H9 (cell line): ENCODE measurements around the gene FARS2. TPM values are rescaled to one million over a fixed set of nuclear protein-coding genes. Genes with fewer than 3 reads are reported as not detected.

Experiments
- DNase-seq: peaks from one replicate; pipeline ENCODE4 v3.0.0-alpha.2; 2017
- H2AFZ ChIP-seq: one replicate; pipeline ENCODE4 v1.6.1; 2013; ENCODE audit warnings: mild to moderate bottlenecking, low read length, control low read depth, moderate library complexity
- H2AK5ac ChIP-seq: 2 replicates; pipeline ENCODE4 v1.6.1; 2013; ENCODE audit warnings: low read length, control low read depth, mixed read lengths; ENCODE audit not compliant: insufficient read length
- H2BK120ac ChIP-seq: one replicate; pipeline ENCODE4 v1.6.1; 2013; ENCODE audit warnings: low read depth, mild to moderate bottlenecking, low read length, control low read depth, inconsistent platforms; ENCODE audit not compliant: poor library complexity, severe bottlenecking
- H2BK12ac ChIP-seq: 2 replicates; pipeline ENCODE4 v1.6.1; 2013; ENCODE audit warnings: low read length, control low read depth, mixed read lengths, low read depth; ENCODE audit not compliant: insufficient read length
- H2BK15ac ChIP-seq: 2 replicates; pipeline ENCODE4 v1.6.1; 2013; ENCODE audit warnings: low read depth, low read length, control low read depth
- H2BK20ac ChIP-seq: one replicate; pipeline ENCODE4 v1.6.1; 2013; ENCODE audit warnings: low read depth, mild to moderate bottlenecking, low read length, control low read depth, inconsistent platforms; ENCODE audit not compliant: poor library complexity, severe bottlenecking
- H2BK5ac ChIP-seq: 2 replicates; pipeline ENCODE4 v1.6.1; 2013; ENCODE audit warnings: low read length, control low read depth, mixed read lengths; ENCODE audit not compliant: insufficient read length
- H3K14ac ChIP-seq: 2 replicates; pipeline ENCODE4 v1.6.1; 2013; ENCODE audit warnings: low read length, control low read depth; ENCODE audit not compliant: insufficient read depth
- H3K18ac ChIP-seq: 2 replicates; pipeline ENCODE4 v1.6.1; 2013; ENCODE audit warnings: low read depth, mild to moderate bottlenecking, mixed read lengths, low read length, control low read depth; ENCODE audit not compliant: insufficient read length
- H3K23ac ChIP-seq: 2 replicates; pipeline ENCODE4 v1.6.1; 2013; ENCODE audit warnings: low read length, control low read depth, mixed read lengths, low read depth; ENCODE audit not compliant: insufficient read length
- H3K23me2 ChIP-seq: 2 replicates; pipeline ENCODE4 v1.6.1; 2013; ENCODE audit warnings: low read depth, mild to moderate bottlenecking, mixed read lengths, low read length, control low read depth; ENCODE audit not compliant: insufficient read length, poor library complexity, severe bottlenecking
- H3K27ac ChIP-seq: 2 replicates; pipeline ENCODE4 v1.5.1; 2013; ENCODE audit warnings: low read length, control low read depth, mixed read lengths, low read depth; ENCODE audit not compliant: insufficient read length
- H3K27me3 ChIP-seq: 2 replicates; pipeline ENCODE4 v1.6.1; 2013; ENCODE audit warnings: low read length, control low read depth, inconsistent platforms; ENCODE audit not compliant: insufficient read depth
- H3K4ac ChIP-seq: 2 replicates; pipeline ENCODE4 v1.6.1; 2013; ENCODE audit warnings: low read depth, mild to moderate bottlenecking, control low read depth, inconsistent platforms, low read length, moderate library complexity
- H3K4me1 ChIP-seq: 2 replicates; pipeline ENCODE4 v1.6.1; 2013; ENCODE audit warnings: low read length, control low read depth, inconsistent platforms; ENCODE audit not compliant: insufficient read depth
- H3K4me2 ChIP-seq: 2 replicates; pipeline ENCODE4 v1.6.1; 2013; ENCODE audit warnings: low read length, control low read depth, mixed read lengths; ENCODE audit not compliant: insufficient read length, insufficient read depth
- H3K56ac ChIP-seq: 2 replicates; pipeline ENCODE4 v1.6.1; 2013; ENCODE audit warnings: low read depth, mild to moderate bottlenecking, mixed read lengths, low read length, control low read depth; ENCODE audit not compliant: insufficient read length
- H3K79me1 ChIP-seq: 2 replicates; pipeline ENCODE4 v1.6.1; 2013; ENCODE audit warnings: low read depth, mild to moderate bottlenecking, moderate library complexity, low read length, control low read depth, inconsistent platforms; ENCODE audit not compliant: insufficient read depth, poor library complexity, severe bottlenecking
- H3K79me2 ChIP-seq: 2 replicates; pipeline ENCODE4 v1.6.1; 2013; ENCODE audit warnings: low read length, control low read depth, inconsistent platforms; ENCODE audit not compliant: insufficient read depth
- H3K9ac ChIP-seq: 2 replicates; pipeline ENCODE4 v1.6.1; 2013; ENCODE audit warnings: low read length, control low read depth, mixed read lengths; ENCODE audit not compliant: insufficient read length; ENCODE audit errors: extremely low read depth
- H3K9me3 ChIP-seq: one replicate; pipeline ENCODE4 v1.6.1; 2013; ENCODE audit warnings: low read depth, low read length, inconsistent platforms; ENCODE audit not compliant: control insufficient read depth
- H3T11ph ChIP-seq: one replicate; pipeline ENCODE4 v1.6.1; 2013; ENCODE audit warnings: mild to moderate bottlenecking, low read length, control low read depth, inconsistent platforms
- H4K20me1 ChIP-seq: one replicate; pipeline ENCODE4 v1.6.1; 2013; ENCODE audit not compliant: control insufficient read depth, insufficient read length, insufficient read depth
- H4K5ac ChIP-seq: 2 replicates; pipeline ENCODE4 v1.6.1; 2013; ENCODE audit warnings: low read depth, mild to moderate bottlenecking, mixed read lengths, low read length, control low read depth; ENCODE audit not compliant: insufficient read length
- H4K8ac ChIP-seq: replicated peaks from 2 replicates; pipeline ENCODE4 v1.6.1; 2013; ENCODE audit warnings: low read length, control low read depth, mixed read lengths, low read depth; ENCODE audit not compliant: insufficient read length
- H4K91ac ChIP-seq: 2 replicates; pipeline ENCODE4 v1.6.1; 2013; ENCODE audit warnings: low read depth, mild to moderate bottlenecking, moderate library complexity, mixed read lengths, low read length, control low read depth; ENCODE audit not compliant: insufficient read length
- H3K27ac Mint-ChIP-seq, 3 experiments: 2 replicates in 2 of 3; 3 replicates in 1 of 3; pipeline ENCODE4 v1.8.0; 2020 to 2021; ENCODE audit warnings: mixed read lengths in 3 of 3, mild to moderate bottlenecking in 1 of 3, moderate library complexity in 1 of 3
- H3K27me3 Mint-ChIP-seq: 2 replicates; pipeline ENCODE4 v1.8.0; 2021; ENCODE audit warnings: low read depth, mild to moderate bottlenecking, moderate library complexity, mixed read lengths
- H3K36me3 Mint-ChIP-seq, 3 experiments: 2 replicates in 2 of 3; 3 replicates in 1 of 3; pipeline ENCODE4 v1.8.0; 2020 to 2021; ENCODE audit warnings: low read depth in 3 of 3, mixed read lengths in 3 of 3; ENCODE audit not compliant: insufficient read depth in 1 of 3
- H3K4me1 Mint-ChIP-seq, 2 experiments: 2 replicates each; pipeline ENCODE4 v1.8.0; 2020; ENCODE audit warnings: mixed read lengths in 2 of 2
- H3K4me3 Mint-ChIP-seq, 2 experiments: 2 replicates in 1 of 2; 3 replicates in 1 of 2; pipeline ENCODE4 v1.8.0; 2020 to 2021; ENCODE audit warnings: mild to moderate bottlenecking in 2 of 2, mixed read lengths in 2 of 2, moderate library complexity in 1 of 2
- H3K9me3 Mint-ChIP-seq, 2 experiments: 2 replicates in 1 of 2; 3 replicates in 1 of 2; pipeline ENCODE4 v1.8.0; 2020; ENCODE audit warnings: mild to moderate bottlenecking in 2 of 2, mixed read lengths in 2 of 2, moderate library complexity in 1 of 2
- WGBS: extraction: QIAGEN DNeasy Blood & Tissue Kit; methylation state at CpG from one replicate; pipeline ENCODE4 v1.1.7; 2013; ENCODE audit warnings: missing lambda C conversion rate, low lambda C conversion rate, mixed read lengths; ENCODE audit not compliant: insufficient read length; ENCODE audit errors: extremely low coverage; 5-methylcytosine and 5-hydroxymethylcytosine counted together
- total RNA-seq: library from RNA; stranded (reverse); gene quantifications from 2 replicates; pipeline ENCODE4 v1.2.1, GENCODE V29; 2021
- TF ChIP-seq, protein P1 (sequence below): fragments of 200-600 bp; sonication (generic); conservative IDR thresholded peaks from 3 replicates; pipeline ENCODE4 v1.8.0; 2021; ENCODE audit warnings: antibody characterized with exemption, mild to moderate bottlenecking

The FARS2 gene
- total RNA-seq, 1 experiment from 2014 or later: 8.5 TPM

DNA sequence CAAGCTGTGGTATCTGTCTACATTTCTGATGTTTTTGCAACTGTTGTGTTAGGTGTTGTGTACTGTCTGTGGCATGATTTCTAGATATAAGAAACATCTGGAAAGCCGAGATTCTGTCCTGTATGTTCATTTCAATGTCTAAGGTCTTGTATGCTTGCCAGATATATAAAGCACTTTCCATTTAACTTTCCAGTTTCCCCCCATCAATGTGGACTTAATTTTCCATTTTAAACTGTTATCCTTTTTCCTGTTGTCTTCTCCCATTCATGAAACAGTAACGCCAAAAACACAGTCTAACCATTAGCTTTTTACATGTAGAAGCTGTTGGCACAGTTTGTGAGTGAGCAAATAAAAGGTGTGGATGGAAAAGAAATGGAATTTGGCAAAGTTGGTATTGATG, 181.6 kb downstream of the FARS2 start:
- Histone ChIP-seq H2BK12ac (no peak overlapping the region), H3K79me2 (no peaks in the 10 kb centered on the region), H3K27ac (no peak overlapping the region), H3K23me2 (peaks cover 4% of the 10 kb centered on the region), H4K20me1 (no peaks in the 10 kb centered on the region), H2BK20ac (no peak overlapping the region), H3K79me1 (no peaks in the 10 kb centered on the region), H3K4me2 (no peak overlapping the region), H3K9me3 (no peaks in the 10 kb centered on the region), H3K14ac (no peak overlapping the region), H4K5ac (no peak overlapping the region), H2BK5ac (no peak overlapping the region), H3T11ph (no peak overlapping the region), H3K56ac (no peak overlapping the region), H3K9ac (no peak overlapping the region), H3K23ac (no peak overlapping the region), H2BK15ac (no peak overlapping the region), H2AK5ac (no peak overlapping the region), H4K8ac (no peak overlapping the region), H4K91ac (no peak overlapping the region), H3K27me3 (no peaks in the 10 kb centered on the region), H3K4ac (no peak overlapping the region), H2BK120ac (no peak overlapping the region), H3K4me1 (peaks cover 5% of the 10 kb centered on the region; the same call in 1 of the 2 replicates), H3K18ac (no peak overlapping the region), H2AFZ (no peak overlapping the region)
- WGBS: no CpG with 5 or more reads among the region's 2 CpGs
- H3K4me1 Mint-ChIP-seq: peaks cover 19 to 20% of the 10 kb centered on the region in 2 experiments
- no peaks in the 10 kb centered on the region for H3K9me3 Mint-ChIP-seq
- H3K27me3 Mint-ChIP-seq: peaks cover 5% of the 10 kb centered on the region
- no peak for DNase-seq
- TF ChIP-seq, protein P1, sequence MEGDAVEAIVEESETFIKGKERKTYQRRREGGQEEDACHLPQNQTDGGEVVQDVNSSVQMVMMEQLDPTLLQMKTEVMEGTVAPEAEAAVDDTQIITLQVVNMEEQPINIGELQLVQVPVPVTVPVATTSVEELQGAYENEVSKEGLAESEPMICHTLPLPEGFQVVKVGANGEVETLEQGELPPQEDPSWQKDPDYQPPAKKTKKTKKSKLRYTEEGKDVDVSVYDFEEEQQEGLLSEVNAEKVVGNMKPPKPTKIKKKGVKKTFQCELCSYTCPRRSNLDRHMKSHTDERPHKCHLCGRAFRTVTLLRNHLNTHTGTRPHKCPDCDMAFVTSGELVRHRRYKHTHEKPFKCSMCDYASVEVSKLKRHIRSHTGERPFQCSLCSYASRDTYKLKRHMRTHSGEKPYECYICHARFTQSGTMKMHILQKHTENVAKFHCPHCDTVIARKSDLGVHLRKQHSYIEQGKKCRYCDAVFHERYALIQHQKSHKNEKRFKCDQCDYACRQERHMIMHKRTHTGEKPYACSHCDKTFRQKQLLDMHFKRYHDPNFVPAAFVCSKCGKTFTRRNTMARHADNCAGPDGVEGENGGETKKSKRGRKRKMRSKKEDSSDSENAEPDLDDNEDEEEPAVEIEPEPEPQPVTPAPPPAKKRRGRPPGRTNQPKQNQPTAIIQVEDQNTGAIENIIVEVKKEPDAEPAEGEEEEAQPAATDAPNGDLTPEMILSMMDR: no peak
- H3K27ac Mint-ChIP-seq: no peak overlapping the region
- no peak overlapping the region for H3K4me3 Mint-ChIP-seq
- H3K36me3 Mint-ChIP-seq: no peaks in the 10 kb centered on the region
